Keratinocyte (primary cell): ENCODE data around the gene SLC23A2. TPM values are rescaled to one million over a fixed set of nuclear protein-coding genes. Genes with fewer than 3 reads are reported as not detected.
"Not testable (repeated sequence)": the region's sequence is repeated elsewhere in the genome, so short reads cannot be mapped to it uniquely, and the experiment has no call there.

ENCODE experiments used
- DNase-seq: peaks from one replicate; pipeline ENCODE4 v3.0.0-alpha.2; 2011; ENCODE audit warnings: low read depth, missing footprints, low spot score
- FAIRE-seq: peaks from 2 replicates; lab custom pipeline; 2011; peaks lifted over from hg19 to GRCh38; lab: Jason Lieb, UNC
- H2AFZ ChIP-seq: 2 replicates; pipeline ENCODE4 v1.6.0; 2012; ENCODE audit warnings: low read length, control low read depth, inconsistent platforms; ENCODE audit not compliant: control insufficient read depth
- H3K27ac ChIP-seq: 2 replicates; pipeline ENCODE4 v1.5.1; 2011; ENCODE audit warnings: low read length; ENCODE audit not compliant: control insufficient read depth, insufficient read depth
- H3K27me3 ChIP-seq: 3 replicates; pipeline ENCODE4 v1.6.0; 2011; ENCODE audit warnings: low read length; ENCODE audit not compliant: control insufficient read depth, insufficient read depth; ENCODE audit errors: extremely low read depth
- H3K36me3 ChIP-seq, 2 experiments: 2 replicates in 1 of 2; 3 replicates in 1 of 2; pipeline ENCODE4 v1.5.1; 2011; ENCODE audit warnings: low read length in 2 of 2, mild to moderate bottlenecking in 1 of 2; ENCODE audit not compliant: control insufficient read depth in 2 of 2, insufficient read depth in 2 of 2; ENCODE audit errors: extremely low read depth in 1 of 2
- H3K4me1 ChIP-seq: 3 replicates; pipeline ENCODE4 v1.5.1; 2011; ENCODE audit warnings: low read length; ENCODE audit not compliant: control insufficient read depth, insufficient read depth; ENCODE audit errors: extremely low read depth
- H3K4me2 ChIP-seq: 3 replicates; pipeline ENCODE4 v1.6.0; 2011; ENCODE audit warnings: low read depth, low read length; ENCODE audit not compliant: control insufficient read depth, insufficient read depth; ENCODE audit errors: extremely low read depth
- H3K4me3 ChIP-seq, 3 experiments: fragments of 200-600 bp in 1 of 3; sonication (generic) in 1 of 3; 2 replicates in 2 of 3; 3 replicates in 1 of 3; pipeline ENCODE4 v1.5.1; 2011 to 2016; ENCODE audit warnings: low read length in 3 of 3, mild to moderate bottlenecking in 3 of 3, control low read depth in 2 of 3, inconsistent platforms in 1 of 3, low read depth in 1 of 3, mixed read lengths in 1 of 3, mixed run types in 1 of 3, moderate library complexity in 1 of 3; ENCODE audit not compliant: control insufficient read depth in 2 of 3, insufficient read depth in 2 of 3; ENCODE audit errors: extremely low read depth in 1 of 3
- H3K79me2 ChIP-seq: 2 replicates; pipeline ENCODE4 v1.6.0; 2012; ENCODE audit warnings: low read length; ENCODE audit not compliant: control insufficient read depth, insufficient read depth
- H3K9ac ChIP-seq: 3 replicates; pipeline ENCODE4 v1.6.0; 2011; ENCODE audit warnings: low read length; ENCODE audit not compliant: control insufficient read depth, insufficient read depth; ENCODE audit errors: extremely low read depth
- H3K9me1 ChIP-seq: 3 replicates; pipeline ENCODE4 v1.6.0; 2011; ENCODE audit warnings: low read length; ENCODE audit not compliant: control insufficient read depth, insufficient read depth; ENCODE audit errors: extremely low read depth
- H3K9me3 ChIP-seq: 2 replicates; pipeline ENCODE4 v1.5.1; 2012; ENCODE audit warnings: low read depth, low read length; ENCODE audit not compliant: control insufficient read depth
- H4K20me1 ChIP-seq: 3 replicates; pipeline ENCODE4 v1.6.0; 2011; ENCODE audit warnings: low read length; ENCODE audit not compliant: control insufficient read depth, insufficient read depth; ENCODE audit errors: extremely low read depth
- CTCF ChIP-seq, 3 experiments: IDR thresholded peaks in 1 of 3; conservative IDR thresholded peaks in 1 of 3; optimal IDR thresholded peaks in 1 of 3; 2 replicates in 2 of 3; 3 replicates in 1 of 3; pipeline versions ENCODE3 to v1.5.1; 2011; ENCODE audit warnings: low read length in 3 of 3, mild to moderate bottlenecking in 3 of 3, moderate library complexity in 2 of 3, control low read depth in 1 of 3, inconsistent platforms in 1 of 3; ENCODE audit not compliant: insufficient read depth in 2 of 3; ENCODE audit errors: extremely low read depth in 1 of 3
- EZH2 ChIP-seq: IDR thresholded peaks from one replicate; pipeline ENCODE4 v1.6.1; 2012; ENCODE audit warnings: inconsistent platforms, mild to moderate bottlenecking, low read length, moderate library complexity
- dilution Hi-C: fragments of 300-500 bp; cut with MboI; formaldehyde crosslinking; loops from one replicate; pipeline ENCODE4 v1.7.0; 2020; ENCODE audit warnings: low sequenced_read_pairs; ENCODE audit not compliant: extremely low pct_ligation_motif_present
- polyA plus RNA-seq, 5 experiments: library from polyadenylated mRNA; depleted of rRNA in 3 of 5; stranded (reverse) in 3 of 5; stranded (forward) in 1 of 5; unstranded in 1 of 5; fragments of >200 nt; gene quantifications; 1 replicate in 1 of 5; 2 replicates in 3 of 5; 3 replicates in 1 of 5; pipeline versions ENCODE4 v1.2.1 to v1.2.3, GENCODE V29; 2011 to 2012; ENCODE audit warnings: missing spikeins in 2 of 5, low read depth in 1 of 5, low replicate concordance in 1 of 5

SLC23A2 gene
- polyA plus RNA-seq, 1 donor (not counting 4 experiments of a cell fraction or from before 2014, with no cell fraction given): 13.4 TPM

DNA sequence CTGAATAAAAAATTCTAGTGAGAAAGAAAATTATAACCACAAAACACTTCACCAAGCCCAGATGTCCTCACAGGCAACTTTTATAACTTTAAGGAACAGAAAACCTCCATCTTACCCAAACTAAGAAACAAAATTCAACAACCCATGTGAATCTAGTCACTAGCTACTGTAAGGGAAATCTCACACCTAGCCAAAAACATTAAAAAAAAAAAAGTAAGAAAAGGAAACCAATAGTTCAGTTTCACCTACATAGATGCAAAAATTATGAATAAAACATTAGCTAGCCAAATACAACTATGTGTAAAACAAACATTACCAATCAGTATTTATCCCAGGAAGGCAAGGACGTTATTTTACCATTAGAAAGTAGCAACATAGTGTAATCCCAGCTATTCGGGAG is 35.5 kb upstream of the SLC23A2 start:
- no peak overlapping the region for H3K9ac ChIP-seq
- no peaks in the 10 kb centered on the region for H3K27me3 ChIP-seq
- H4K20me1 ChIP-seq: no peaks in the 10 kb centered on the region
- no peaks in the 10 kb centered on the region for H3K9me3 ChIP-seq
- H3K9me1 ChIP-seq: no peaks in the 10 kb centered on the region
- no peak overlapping the region for H3K4me3 ChIP-seq
- DNase-seq (no peak), FAIRE-seq (no peak)
- no peak overlapping the region for H3K27ac ChIP-seq
- H3K4me2 ChIP-seq: no peak overlapping the region
- TF ChIP-seq EZH2 (no peak), CTCF (optimal IDR thresholded peaks at IDR 0.05 in 1 of 3, IDR thresholded peaks at IDR 0.05 in 1 of 3, conservative IDR thresholded peaks at IDR 0.05 in 1 of 3; ENCODE audit: extremely low read depth in 1 of 3, insufficient read depth in 2 of 3, low read length in 3 of 3) (no peak)
- peaks cover 5% of the 10 kb centered on the region for H3K4me1 ChIP-seq
- H2AFZ ChIP-seq: no peak overlapping the region
- no peaks in the 10 kb centered on the region for H3K79me2 ChIP-seq
- dilution Hi-C loops: no loop called here
- no peaks in the 10 kb centered on the region for H3K36me3 ChIP-seq

GRCh38 chr20:5035518-5035917 is 34.2 kb upstream of the SLC23A2 start:
- H3K4me1 ChIP-seq, H3K4me2 ChIP-seq, DNase-seq, H3K9me1 ChIP-seq, H3K36me3 ChIP-seq, H3K4me3 ChIP-seq, H3K9me3 ChIP-seq, dilution Hi-C loops, H3K27ac ChIP-seq, H3K9ac ChIP-seq, H4K20me1 ChIP-seq, FAIRE-seq, H2AFZ ChIP-seq, H3K27me3 ChIP-seq, H3K79me2 ChIP-seq: not testable (repeated sequence)

- no peak overlapping the region for H3K4me3 ChIP-seq
- FAIRE-seq (no peak), DNase-seq (no peak)
- dilution Hi-C loops: no loop called here
- peak overlapping the region; percentile 19 for H2AFZ ChIP-seq
- no peak overlapping the region for H3K4me2 ChIP-seq
- H3K9me3 ChIP-seq: no peaks in the 10 kb centered on the region
- H3K4me1 ChIP-seq: peaks cover 8% of the 10 kb centered on the region
- no peak overlapping the region for H3K27ac ChIP-seq
- no peaks in the 10 kb centered on the region for H3K36me3 ChIP-seq
- TF ChIP-seq CTCF (optimal IDR thresholded peaks at IDR 0.05 in 1 of 3, IDR thresholded peaks at IDR 0.05 in 1 of 3, conservative IDR thresholded peaks at IDR 0.05 in 1 of 3; ENCODE audit: extremely low read depth in 1 of 3, insufficient read depth in 2 of 3, low read length in 3 of 3) (no peak), EZH2 (no peak)
- no peaks in the 10 kb centered on the region for H4K20me1 ChIP-seq
- no peaks in the 10 kb centered on the region for H3K9me1 ChIP-seq
- no peaks in the 10 kb centered on the region for H3K79me2 ChIP-seq
- H3K9ac ChIP-seq: no peak overlapping the region
- H3K27me3 ChIP-seq: no peaks in the 10 kb centered on the region
Measured at GRCh38 chr20:5033566-5033965, 32.3 kb upstream of the SLC23A2 start.

GRCh38 chr20:5031701-5032100 is 30.4 kb upstream of the SLC23A2 start:
- H3K9ac ChIP-seq, H3K36me3 ChIP-seq, H4K20me1 ChIP-seq, H3K27ac ChIP-seq, FAIRE-seq, H3K79me2 ChIP-seq, DNase-seq, H3K9me3 ChIP-seq, H3K9me1 ChIP-seq, H3K4me2 ChIP-seq, dilution Hi-C loops, H2AFZ ChIP-seq, H3K27me3 ChIP-seq, H3K4me3 ChIP-seq, H3K4me1 ChIP-seq: not testable (repeated sequence)
